Activated B cell treated with CpG ODN at 0.5 μM for 24 hours (primary cell): ENCODE results near the gene M6PR. TPM values are rescaled to one million over a fixed set of nuclear protein-coding genes. Genes with fewer than 3 reads are reported as not detected.
"Not testable (repeated sequence)": the region's sequence is repeated elsewhere in the genome, so short reads cannot be mapped to it uniquely, and the experiment has no call there.

Experiments used
- ATAC-seq: fragments of 200-7000 bp; cut with Tn5 transposase; one replicate; pipeline ENCODE4 v1.10.0; 2021; ENCODE audit warnings: low read depth, mild to moderate bottlenecking, moderate library complexity
- CTCF ChIA-PET: fragments of 350-600 bp; sonication (Branson Sonifier 250); formaldehyde crosslinking; loops from one replicate; lab custom pipeline; 2021; ENCODE audit warnings: antibody characterized with exemption; lab: Charles Lee
- POLR2A ChIA-PET: fragments of 350-600 bp; sonication (Branson Sonifier 250); formaldehyde crosslinking; loops from one replicate; lab custom pipeline; 2021; ENCODE audit warnings: antibody characterized with exemption; lab: Charles Lee
- DNase-seq: peaks from one replicate; pipeline ENCODE4 v3.0.0; 2022
- H3K27ac Mint-ChIP-seq: one replicate; pipeline ENCODE4 v1.8.0; 2020; ENCODE audit warnings: mixed read lengths
- H3K27me3 Mint-ChIP-seq: one replicate; pipeline ENCODE4 v1.8.0; 2021; ENCODE audit warnings: mixed read lengths
- H3K36me3 Mint-ChIP-seq: one replicate; pipeline ENCODE4 v1.8.0; 2021; ENCODE audit warnings: low read depth, mixed read lengths
- H3K4me1 Mint-ChIP-seq: one replicate; pipeline ENCODE4 v1.8.0; 2021; ENCODE audit warnings: mixed read lengths
- H3K4me3 Mint-ChIP-seq: one replicate; pipeline ENCODE4 v1.8.0; 2020; ENCODE audit warnings: mild to moderate bottlenecking, mixed read lengths
- H3K9me3 Mint-ChIP-seq: one replicate; pipeline ENCODE4 v1.8.0; 2020; ENCODE audit warnings: mixed read lengths
- intact Hi-C: fragments of 100-400 bp; cut with micrococcal nuclease; formaldehyde crosslinking; loops from one replicate; pipeline ENCODE4 v1.15.1; 2024
- total RNA-seq: library from RNA; stranded (reverse); gene quantifications from 2 replicates; pipeline ENCODE4 v1.2.3, GENCODE V29; 2022
- TF ChIP-seq, protein P1 (sequence below): fragments of 200-600 bp; IDR thresholded peaks from one replicate; pipeline ENCODE4 v1.8.0; 2022; ENCODE audit warnings: antibody characterized with exemption, mild to moderate bottlenecking

The M6PR gene
- total RNA-seq, 1 donor from 2014 or later, result 229 TPM

DNA sequence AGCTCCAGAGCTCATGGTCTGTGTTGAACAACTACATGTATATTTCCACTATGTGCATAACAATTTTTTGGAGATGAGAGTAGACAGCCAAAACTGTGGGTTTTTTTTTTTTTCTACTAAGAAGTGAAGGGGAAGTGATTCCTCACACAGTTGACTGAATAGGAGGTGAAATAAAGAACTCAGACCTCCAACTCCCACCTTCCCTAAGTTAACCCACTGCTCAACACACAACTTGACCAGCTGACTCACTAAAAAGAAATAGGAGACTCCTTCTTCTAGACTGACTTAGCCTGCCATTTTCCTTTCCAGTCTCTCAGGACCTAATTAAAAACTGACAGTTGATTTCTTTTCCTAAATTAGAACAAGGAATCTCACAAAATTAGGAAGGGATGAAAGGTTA, 1.7 kb downstream of the M6PR start:
- intact Hi-C loops, result loop anchor here (2.0 kb wide), 1 partner anchor 57 kb away; no protein-coding TSS in a partner anchor
- Mint-ChIP-seq H3K4me1 (peaks cover 50% of the 10 kb centered on the region), H3K36me3 (peaks cover 54% of the 10 kb centered on the region), H3K4me3 (peak overlapping the region; percentile 65), H3K9me3 (no peaks in the 10 kb centered on the region), H3K27ac (peak overlapping the region; percentile 74), H3K27me3 (no peaks in the 10 kb centered on the region)
- POLR2A ChIA-PET, result interaction anchor here (0.7 kb wide), 2 partner anchors 20 to 118 kb away, joined by 3 to 4 read pairs; no protein-coding TSS in a partner anchor
- DNase-seq (no peak), ATAC-seq (no peak)
- TF ChIP-seq, protein P1, sequence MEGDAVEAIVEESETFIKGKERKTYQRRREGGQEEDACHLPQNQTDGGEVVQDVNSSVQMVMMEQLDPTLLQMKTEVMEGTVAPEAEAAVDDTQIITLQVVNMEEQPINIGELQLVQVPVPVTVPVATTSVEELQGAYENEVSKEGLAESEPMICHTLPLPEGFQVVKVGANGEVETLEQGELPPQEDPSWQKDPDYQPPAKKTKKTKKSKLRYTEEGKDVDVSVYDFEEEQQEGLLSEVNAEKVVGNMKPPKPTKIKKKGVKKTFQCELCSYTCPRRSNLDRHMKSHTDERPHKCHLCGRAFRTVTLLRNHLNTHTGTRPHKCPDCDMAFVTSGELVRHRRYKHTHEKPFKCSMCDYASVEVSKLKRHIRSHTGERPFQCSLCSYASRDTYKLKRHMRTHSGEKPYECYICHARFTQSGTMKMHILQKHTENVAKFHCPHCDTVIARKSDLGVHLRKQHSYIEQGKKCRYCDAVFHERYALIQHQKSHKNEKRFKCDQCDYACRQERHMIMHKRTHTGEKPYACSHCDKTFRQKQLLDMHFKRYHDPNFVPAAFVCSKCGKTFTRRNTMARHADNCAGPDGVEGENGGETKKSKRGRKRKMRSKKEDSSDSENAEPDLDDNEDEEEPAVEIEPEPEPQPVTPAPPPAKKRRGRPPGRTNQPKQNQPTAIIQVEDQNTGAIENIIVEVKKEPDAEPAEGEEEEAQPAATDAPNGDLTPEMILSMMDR, result no peak
- CTCF ChIA-PET, result interaction anchor here (0.8 to 1.0 kb wide), 2 partner anchors 35 to 94 kb away, joined by 3 read pairs; no protein-coding TSS in a partner anchor

DNA sequence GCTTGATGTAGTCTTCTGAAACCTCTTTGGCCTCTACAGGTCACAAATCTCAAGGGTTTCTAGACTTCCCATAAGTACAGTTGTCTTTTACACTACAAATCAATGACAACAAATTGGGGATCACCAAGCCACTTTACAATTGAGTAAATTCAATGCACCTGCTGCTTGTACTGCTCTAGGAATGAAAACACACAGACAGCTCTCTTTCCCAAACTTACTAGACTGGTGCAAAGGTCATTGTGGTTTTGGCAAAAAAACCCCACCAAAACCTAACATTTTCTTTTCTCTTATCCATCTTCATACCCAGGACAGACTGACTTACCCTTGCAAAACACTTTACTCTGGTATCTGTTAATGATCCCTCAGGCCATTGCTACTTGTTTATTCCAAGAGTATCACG, 2.7 kb downstream of the M6PR start:
- Mint-ChIP-seq H3K27me3 (no peaks in the 10 kb centered on the region), H3K36me3 (peaks cover 64% of the 10 kb centered on the region), H3K27ac (peak overlapping the region; percentile 74), H3K9me3 (no peaks in the 10 kb centered on the region), H3K4me3 (peak overlapping the region; percentile 55), H3K4me1 (peaks cover 47% of the 10 kb centered on the region)
- ATAC-seq (no peak), DNase-seq (no peak)
- intact Hi-C loops, result no loop called here
- CTCF ChIA-PET, result interaction anchor here (0.8 kb wide), 1 partner anchor 95 kb away, joined by 3 read pairs; no protein-coding TSS in a partner anchor
- TF ChIP-seq, protein P1, result no peak
- POLR2A ChIA-PET, result interaction anchor here (0.6 kb wide), 1 partner anchor 49 kb away, joined by 6 read pairs; no protein-coding TSS in a partner anchor

DNA sequence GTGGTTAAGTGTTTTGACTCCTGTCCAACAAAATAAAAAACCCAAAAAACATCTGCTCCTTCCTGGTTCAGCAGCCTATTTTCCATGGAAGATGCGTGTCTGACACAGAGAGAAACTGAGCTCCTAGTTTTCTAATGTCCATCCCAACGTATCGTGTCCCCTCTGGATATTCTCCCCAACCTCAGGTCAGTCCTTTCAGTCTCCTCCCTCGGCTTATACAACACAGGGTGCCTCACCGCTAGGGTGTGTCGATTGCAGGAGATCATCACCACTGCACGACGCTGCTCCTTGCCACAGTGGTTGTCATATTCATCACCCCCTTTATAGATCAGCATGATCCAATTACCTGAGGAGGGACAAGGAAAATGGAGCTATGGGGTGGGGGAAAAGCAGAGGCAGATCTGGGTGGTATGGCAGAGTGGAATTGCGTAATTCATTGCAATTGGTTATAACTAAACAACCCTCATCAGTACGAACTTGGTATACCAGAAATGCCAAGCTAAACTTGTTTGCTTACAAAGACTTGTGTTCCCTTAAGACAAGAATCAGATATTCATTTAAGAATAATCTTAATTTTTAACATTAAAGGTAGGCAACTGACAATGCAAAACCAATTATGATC, 5.8 kb downstream of the M6PR start:
- Mint-ChIP-seq H3K4me1 (peaks cover 29% of the 10 kb centered on the region), H3K36me3 (peaks cover 63% of the 10 kb centered on the region), H3K9me3 (no peaks in the 10 kb centered on the region), H3K27me3 (no peaks in the 10 kb centered on the region), H3K4me3 (no peak overlapping the region), H3K27ac (no peak overlapping the region)
- no peak for ATAC-seq
- CTCF ChIA-PET, result no interaction called here
- TF ChIP-seq, protein P1, result no peak
- POLR2A ChIA-PET, result interaction anchor here (0.6 kb wide), 1 partner anchor 352 kb away, joined by 5 read pairs; no protein-coding TSS in a partner anchor
- no peak for DNase-seq
- intact Hi-C loops, result no loop called here

DNA sequence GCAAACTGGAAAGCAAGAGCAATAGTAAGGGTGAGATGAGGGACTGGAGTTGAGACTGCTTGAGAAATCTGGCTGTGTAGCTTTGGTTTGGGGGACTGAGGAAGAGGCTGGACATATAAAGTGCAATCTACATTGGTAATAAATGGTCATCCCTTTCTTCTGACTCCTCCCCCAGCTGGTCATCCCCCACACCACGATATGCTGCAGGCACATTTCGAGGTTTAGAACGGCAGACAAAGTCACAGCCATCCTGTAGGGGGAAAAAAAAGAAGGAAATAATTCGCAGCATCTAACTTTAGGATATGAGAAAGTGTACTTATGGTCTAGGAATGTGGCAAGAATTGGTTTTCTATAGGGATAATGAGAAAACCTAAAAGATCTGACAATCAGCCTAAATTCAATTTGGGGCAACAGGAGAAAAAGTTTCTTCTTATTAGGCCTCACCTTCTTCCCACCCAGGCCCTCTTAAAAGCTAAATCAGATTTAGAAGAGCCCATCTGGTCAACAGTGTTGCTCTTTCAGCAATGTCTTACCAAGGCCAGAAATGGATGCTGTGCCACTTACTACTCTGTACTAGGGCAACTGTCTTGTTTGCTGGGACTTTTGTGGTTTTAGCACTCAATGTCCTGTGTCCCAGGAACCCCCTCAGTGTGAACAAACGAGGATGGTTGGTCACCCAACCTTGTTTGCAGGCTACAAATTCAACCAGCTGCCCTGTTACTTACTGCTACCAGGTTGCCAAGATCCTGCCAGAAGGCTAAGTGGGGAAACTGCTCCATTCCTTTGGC, 7.6 kb downstream of the M6PR start:
- ChIA-PET POLR2A (no interaction called here), CTCF (no interaction called here)
- Mint-ChIP-seq H3K27ac (peak overlapping the region; percentile 56), H3K36me3 (peaks cover 78% of the 10 kb centered on the region), H3K9me3 (no peaks in the 10 kb centered on the region), H3K27me3 (no peaks in the 10 kb centered on the region), H3K4me1 (peaks cover 11% of the 10 kb centered on the region), H3K4me3 (no peak overlapping the region)
- no peak for ATAC-seq
- intact Hi-C loops, result no loop called here
- TF ChIP-seq, protein P1, result no peak
- no peak for DNase-seq

DNA sequence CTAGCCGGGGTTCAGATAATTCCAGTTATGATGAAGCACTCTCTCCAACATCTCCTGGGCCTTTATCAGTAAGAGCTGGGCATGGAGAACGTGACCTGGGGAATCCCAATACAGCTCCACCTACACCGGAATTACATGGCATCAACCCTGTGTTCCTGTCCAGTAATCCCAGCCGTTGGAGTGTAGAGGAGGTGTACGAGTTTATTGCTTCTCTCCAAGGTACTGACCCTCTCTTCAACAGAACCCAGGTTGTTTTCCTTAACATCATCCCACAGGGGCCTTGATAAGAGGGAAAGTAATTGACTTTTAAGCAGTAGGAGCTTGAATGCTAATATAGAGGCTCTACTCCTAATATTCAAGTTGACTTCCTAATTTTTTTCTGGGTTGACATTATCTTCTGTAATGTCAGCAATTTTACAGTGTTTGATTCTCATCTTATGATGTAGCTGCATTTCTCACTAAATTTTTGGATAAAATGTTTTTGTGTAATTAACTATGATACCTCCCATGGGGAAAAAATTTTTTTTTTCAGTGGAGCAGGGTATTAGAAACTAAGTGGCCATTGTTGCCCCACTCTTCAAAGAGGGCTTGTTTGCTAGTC, 11.5 kb downstream of the M6PR start:
- H3K9me3 Mint-ChIP-seq, DNase-seq, H3K27ac Mint-ChIP-seq, CTCF ChIA-PET, H3K4me3 Mint-ChIP-seq, H3K4me1 Mint-ChIP-seq, intact Hi-C loops, POLR2A ChIA-PET, H3K27me3 Mint-ChIP-seq, ATAC-seq: not testable (repeated sequence)
- peaks cover 74% of the 10 kb centered on the region for H3K36me3 Mint-ChIP-seq
